ENCODE results near the gene CCNT2. TPM values are rescaled to one million over a fixed set of nuclear protein-coding genes. Genes with fewer than 3 reads are reported as not detected.

The CCNT2 gene
- total RNA-seq, 2 experiments from 2014 or later, result 32.8 to 45.1 TPM

- H3K9me2 ChIP-seq (ENCODE audit: insufficient read depth, low read length), result no peaks in the 10 kb centered on the region
- no peak for DNase-seq (ENCODE audit: low spot score)
- no peak overlapping the region for H3K27ac ChIP-seq (ENCODE audit: low read depth, low read length, poor library complexity, severe bottlenecking)
- intact Hi-C loops (cut with micrococcal nuclease; ENCODE audit: unreplicated experiment), result no loop called here
- H2AFZ ChIP-seq (ENCODE audit: low read length), result no peak overlapping the region
- no peaks in the 10 kb centered on the region for H3K36me3 ChIP-seq (ENCODE audit: insufficient read depth, low read length)
- H3K79me2 ChIP-seq (ENCODE audit: insufficient read depth, low read depth, low read length), result no peaks in the 10 kb centered on the region
- peaks cover 3% of the 10 kb centered on the region; the same call in 1 of the 2 replicates for H3K9me3 ChIP-seq (ENCODE audit: low read length)
- ChIA-PET POLR2A (interaction anchor here (0.6 kb wide), 1 partner anchor 141 kb away, joined by 4 read pairs; the partner anchor contains the start of gene ACMSD), CTCF (ENCODE audit: unreplicated experiment) (no interaction called here)
- H3K4me2 ChIP-seq (ENCODE audit: low read length), result no peak overlapping the region
- TF ChIP-seq EZH2phosphoT487 (IDR thresholded peaks at IDR 0.05; ENCODE audit: borderline replicate concordance, low read depth, low read length), result no peak
- no peak for TF ChIP-seq CTCF (conservative IDR thresholded peaks at IDR 0.05; ENCODE audit: low read length)
- BruUV-seq (replicated peaks), result no TSS peak
- H3K4me3 ChIP-seq (ENCODE audit: low read depth, low read length, poor library complexity, severe bottlenecking), result no peak overlapping the region
- no peaks in the 10 kb centered on the region for H4K20me1 ChIP-seq (ENCODE audit: insufficient read depth, low read length)
- peaks cover 5% of the 10 kb centered on the region for H3K4me1 ChIP-seq (ENCODE audit: insufficient read depth, low read length, poor library complexity, severe bottlenecking)
Observed at GRCh38 chr2:134979221-134979620, 60.6 kb downstream of the CCNT2 start.

- DNase-seq (ENCODE audit: low spot score), result no peak
- CTCF ChIA-PET (ENCODE audit: unreplicated experiment), result no interaction called here
- H2AFZ ChIP-seq (ENCODE audit: low read length), result no peak overlapping the region
Observed at GRCh38 chr2:134980639-134981038, 62.0 kb downstream of the CCNT2 start.

More at GRCh38 chr2:134980639-134981038, 62.0 kb downstream of the CCNT2 start:
- H3K79me2 ChIP-seq (ENCODE audit: insufficient read depth, low read depth, low read length), result no peaks in the 10 kb centered on the region
- no peaks in the 10 kb centered on the region for H3K36me3 ChIP-seq (ENCODE audit: insufficient read depth, low read length)
- H3K9me2 ChIP-seq (ENCODE audit: insufficient read depth, low read length), result no peaks in the 10 kb centered on the region
- H3K4me2 ChIP-seq (ENCODE audit: low read length), result no peak overlapping the region
- no peaks in the 10 kb centered on the region for H4K20me1 ChIP-seq (ENCODE audit: insufficient read depth, low read length)
- H3K27ac ChIP-seq (ENCODE audit: low read depth, low read length, poor library complexity, severe bottlenecking), result no peak overlapping the region
- H3K4me1 ChIP-seq (ENCODE audit: insufficient read depth, low read length, poor library complexity, severe bottlenecking), result peaks cover 5% of the 10 kb centered on the region
- no TSS peak for BruUV-seq (replicated peaks)
- no peaks in the 10 kb centered on the region for H3K9me3 ChIP-seq (ENCODE audit: low read length)
- POLR2A ChIA-PET, result interaction anchor here (1.0 kb wide), 1 partner anchor 19 kb away, joined by 5 read pairs; no protein-coding TSS in a partner anchor
- H3K4me3 ChIP-seq (ENCODE audit: low read depth, low read length, poor library complexity, severe bottlenecking), result no peak overlapping the region
- intact Hi-C loops (cut with micrococcal nuclease; ENCODE audit: unreplicated experiment), result no loop called here
- TF ChIP-seq EZH2phosphoT487 (IDR thresholded peaks at IDR 0.05; ENCODE audit: borderline replicate concordance, low read depth, low read length), result no peak
- TF ChIP-seq CTCF (conservative IDR thresholded peaks at IDR 0.05; ENCODE audit: low read length), result no peak

Measured in OCI-LY7 (cell line).